SKM-1 treated with dmso at 0.1 percent for 144 hours (cell line): ENCODE results near the gene HAPLN3.
"Not testable (repeated sequence)": the region's sequence is repeated elsewhere in the genome, so short reads cannot be mapped to it uniquely, and the experiment has no call there.

Experiments used
- DNase-seq: peaks from one replicate; lab custom pipeline; 2025; ENCODE audit not compliant: unreplicated experiment; lab: John Stamatoyannopoulos, UW

HAPLN3 gene

GRCh38 chr15:88894819-88895767 is at the start of gene HAPLN3:
TSS of gene HAPLN3 (minus strand) at chr15:88895544. CDS start at chr15:88887298, 8,246 bp downstream.
- no peak for DNase-seq

GRCh38 chr15:88940110-88940675 is 44.8 kb upstream of the HAPLN3 start:
- no peak for DNase-seq

GRCh38 chr15:88939486-88939806 is 44.1 kb upstream of the HAPLN3 start:
- DNase-seq: no peak

GRCh38 chr15:88938802-88939485 is 43.6 kb upstream of the HAPLN3 start:
- DNase-seq: no peak

- DNase-seq: not testable (repeated sequence)
Measured at GRCh38 chr15:88934449-88934848, 39.1 kb upstream of the HAPLN3 start.

- no peak for DNase-seq
Measured at GRCh38 chr15:88932875-88933330, 37.6 kb upstream of the HAPLN3 start.

GRCh38 chr15:88932271-88932874 is 37.0 kb upstream of the HAPLN3 start:
- no peak for DNase-seq

- no peak for DNase-seq
Measured at GRCh38 chr15:88930579-88930978, 35.2 kb upstream of the HAPLN3 start.

- not testable (repeated sequence) for DNase-seq
Measured at GRCh38 chr15:88929358-88930098, 34.2 kb upstream of the HAPLN3 start.

GRCh38 chr15:88928192-88928591 is 32.8 kb upstream of the HAPLN3 start:
- DNase-seq: not testable (repeated sequence)

GRCh38 chr15:88925648-88926047 is 30.3 kb upstream of the HAPLN3 start:
- not testable (repeated sequence) for DNase-seq

GRCh38 chr15:88920892-88921435 is 25.6 kb upstream of the HAPLN3 start:
- not testable (repeated sequence) for DNase-seq

- DNase-seq: no peak
Measured at GRCh38 chr15:88920186-88920891, 25.0 kb upstream of the HAPLN3 start.

- DNase-seq: peak; percentile 32
Measured at GRCh38 chr15:88918738-88919137, 23.4 kb upstream of the HAPLN3 start.

- no peak for DNase-seq
Measured at GRCh38 chr15:88917760-88918159, 22.4 kb upstream of the HAPLN3 start.

- no peak for DNase-seq
Measured at GRCh38 chr15:88915354-88915753, 20.0 kb upstream of the HAPLN3 start.

GRCh38 chr15:88913850-88914169 is 18.5 kb upstream of the HAPLN3 start:
- no peak for DNase-seq

GRCh38 chr15:88913017-88913849 is 17.9 kb upstream of the HAPLN3 start, which contains the start of gene MFGE8:
TSS of gene MFGE8 (minus strand) at chr15:88913379. CDS start at chr15:88913319, 60 bp downstream.
- no peak for DNase-seq

GRCh38 chr15:88912500-88912921 is 17.2 kb upstream of the HAPLN3 start:
- no peak for DNase-seq
